OCI-LY1 (cell line): ENCODE results near the gene SIK3.
A peak's percentile ranks its signal among the peaks of the same experiment; 100 is the strongest.

Experiments used
- CTCF ChIP-seq: fragments of 200-600 bp; sonication (generic), shearing (Covaris generic); IDR thresholded peaks from 2 replicates; pipeline ENCODE4 v1.5.1; 2017; ENCODE audit warnings: mild to moderate bottlenecking, antibody characterized with exemption, low read length, moderate library complexity, mixed read lengths
- EZH2 ChIP-seq: fragments of 200-600 bp; sonication (generic), shearing (Covaris generic); IDR thresholded peaks from 2 replicates; pipeline ENCODE4 v1.8.0; 2017; ENCODE audit warnings: borderline replicate concordance, mixed run types, mild to moderate bottlenecking, antibody characterized with exemption, low read length, moderate library complexity, mixed read lengths

DNA sequence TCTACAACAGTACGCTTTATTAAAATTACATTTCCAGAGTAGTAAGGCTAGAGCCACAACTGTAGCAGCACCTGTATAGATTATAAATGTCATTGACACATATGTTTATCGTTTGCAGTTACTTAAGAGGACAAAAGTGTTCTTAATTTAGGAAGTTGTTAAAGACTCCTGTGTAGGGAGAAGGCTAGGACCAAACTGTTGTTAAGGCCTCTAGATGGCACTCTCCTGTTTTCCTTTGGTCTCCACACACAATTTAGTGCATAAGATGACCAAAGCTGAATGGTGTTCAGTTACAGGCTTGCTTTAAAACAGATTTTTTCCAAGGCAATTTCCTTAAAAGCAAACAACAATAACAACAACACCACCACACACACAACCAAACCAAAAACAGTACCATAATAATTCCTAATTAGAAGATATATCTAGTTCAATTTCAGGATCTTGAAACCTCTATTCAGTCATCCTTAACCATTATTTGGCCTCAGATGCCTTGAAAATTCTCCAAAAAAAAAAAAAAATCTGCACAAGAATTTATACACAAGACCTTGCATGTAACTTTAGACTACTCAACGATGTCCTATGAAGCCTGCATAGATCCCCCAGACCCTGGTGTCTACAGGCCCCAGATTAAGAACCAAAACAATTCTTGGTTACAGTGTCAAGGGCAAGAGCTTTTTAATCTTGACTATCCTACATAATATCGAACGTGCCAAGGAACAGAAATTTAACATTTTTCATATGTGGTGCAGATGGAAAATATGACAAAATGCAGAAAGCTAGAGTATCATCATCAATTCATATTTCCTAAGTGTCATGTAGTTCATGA is 218.2 kb downstream of the SIK3 start:
- TF ChIP-seq CTCF (peak; percentile 67), EZH2 (no peak)
